Neuronal stem cell (in vitro differentiated cells): Measurements from ENCODE around the gene C19orf73.
"Not testable (repeated sequence)": the region's sequence is repeated elsewhere in the genome, so short reads cannot be mapped to it uniquely, and the experiment has no call there.

Experiments
- DNase-seq: peaks from one replicate; pipeline ENCODE4 v3.0.0-alpha.2; 2013; ENCODE audit warnings: low spot score
- H2AFZ ChIP-seq: one replicate; pipeline ENCODE4 v1.6.1; 2013; ENCODE audit warnings: mild to moderate bottlenecking, low read length, inconsistent platforms
- H2AK5ac ChIP-seq: 2 replicates; pipeline ENCODE4 v1.6.1; 2013; ENCODE audit warnings: low read depth, mild to moderate bottlenecking, inconsistent platforms, low read length, moderate library complexity, mixed read lengths
- H2BK120ac ChIP-seq: 2 replicates; pipeline ENCODE4 v1.6.1; 2013; ENCODE audit warnings: low read depth, mild to moderate bottlenecking, inconsistent platforms, low read length, moderate library complexity, mixed read lengths
- H2BK12ac ChIP-seq: one replicate; pipeline ENCODE4 v1.6.1; 2013; ENCODE audit warnings: low read length, inconsistent platforms
- H2BK15ac ChIP-seq: 2 replicates; pipeline ENCODE4 v1.6.1; 2013; ENCODE audit warnings: mild to moderate bottlenecking, low read length, inconsistent platforms, mixed read lengths
- H2BK5ac ChIP-seq: one replicate; pipeline ENCODE4 v1.6.1; 2013; ENCODE audit warnings: inconsistent platforms, mild to moderate bottlenecking, low read length, moderate library complexity
- H3K14ac ChIP-seq: one replicate; pipeline ENCODE4 v1.6.1; 2013; ENCODE audit warnings: low read length, inconsistent platforms
- H3K18ac ChIP-seq: 2 replicates; pipeline ENCODE4 v1.6.1; 2013; ENCODE audit warnings: low read length, inconsistent platforms
- H3K23ac ChIP-seq: 2 replicates; pipeline ENCODE4 v1.6.1; 2013; ENCODE audit warnings: low read depth, mild to moderate bottlenecking, mixed read lengths, low read length, inconsistent platforms; ENCODE audit not compliant: poor library complexity
- H3K27ac ChIP-seq: replicated peaks from 3 replicates; pipeline ENCODE4 v1.5.1; 2013; ENCODE audit warnings: low read length, inconsistent platforms
- H3K27me3 ChIP-seq, 3 experiments: 2 replicates each; pipeline ENCODE4 v1.6.1; 2013; ENCODE audit warnings: low read length in 3 of 3, mild to moderate bottlenecking in 2 of 3, inconsistent platforms in 1 of 3, low read depth in 1 of 3, mixed read lengths in 1 of 3, moderate library complexity in 1 of 3; ENCODE audit not compliant: control insufficient read depth in 3 of 3, insufficient read depth in 3 of 3
- H3K36me3 ChIP-seq, 2 donors: replicated peaks in 1 of 2; 2 replicates each; pipeline ENCODE4 v1.6.1; 2013; ENCODE audit warnings: low read length in 2 of 2; ENCODE audit not compliant: control insufficient read depth in 2 of 2, insufficient read depth in 2 of 2
- H3K4ac ChIP-seq: 2 replicates; pipeline ENCODE4 v1.6.1; 2013; ENCODE audit warnings: inconsistent platforms, mild to moderate bottlenecking, low read length, moderate library complexity
- H3K4me1 ChIP-seq, 2 donors: 1 replicate in 1 of 2; 2 replicates in 1 of 2; pipeline ENCODE4 v1.6.1; 2013; ENCODE audit warnings: low read length in 2 of 2, low read depth in 1 of 2; ENCODE audit not compliant: control insufficient read depth in 2 of 2, insufficient read depth in 1 of 2
- H3K4me2 ChIP-seq: one replicate; pipeline ENCODE4 v1.6.1; 2013; ENCODE audit warnings: mild to moderate bottlenecking, low read length, inconsistent platforms; ENCODE audit not compliant: insufficient read depth, poor library complexity, severe bottlenecking
- H3K4me3 ChIP-seq, 2 donors: 2 replicates each; pipeline ENCODE4 v1.5.1; 2013; ENCODE audit warnings: low read length in 2 of 2, mild to moderate bottlenecking in 2 of 2, inconsistent platforms in 1 of 2, moderate library complexity in 1 of 2
- H3K79me1 ChIP-seq: one replicate; pipeline ENCODE4 v1.6.1; 2013; ENCODE audit warnings: low read depth, mild to moderate bottlenecking, inconsistent platforms, low read length, moderate library complexity
- H3K9ac ChIP-seq: one replicate; pipeline ENCODE4 v1.6.1; 2013; ENCODE audit warnings: mild to moderate bottlenecking, low read depth, low read length, inconsistent platforms; ENCODE audit not compliant: poor library complexity
- H3K9me3 ChIP-seq, 2 donors: replicated peaks in 1 of 2; 2 replicates each; pipeline versions ENCODE3 to v1.6.1; 2013; ENCODE audit warnings: low read length in 2 of 2, mild to moderate bottlenecking in 2 of 2, inconsistent platforms in 1 of 2, low read depth in 1 of 2, mixed read lengths in 1 of 2, moderate library complexity in 1 of 2; ENCODE audit not compliant: control insufficient read depth in 2 of 2, insufficient read depth in 1 of 2
- H4K8ac ChIP-seq: one replicate; pipeline ENCODE4 v1.6.1; 2013; ENCODE audit warnings: low read depth, mild to moderate bottlenecking, inconsistent platforms, low read length, moderate library complexity
- H4K91ac ChIP-seq: one replicate; pipeline ENCODE4 v1.6.1; 2013; ENCODE audit warnings: low read length, low read depth, mild to moderate bottlenecking, inconsistent platforms; ENCODE audit not compliant: poor library complexity
- WGBS, 2 donors: extraction: QIAGEN DNeasy Blood & Tissue Kit; methylation state at CpG; one replicate each; pipeline ENCODE4 v1.1.7; 2013; ENCODE audit warnings: missing lambda C conversion rate in 2 of 2, mixed read lengths in 1 of 2; ENCODE audit not compliant: insufficient read length in 2 of 2, insufficient replicate concordance in 1 of 2; ENCODE audit errors: extremely low coverage in 2 of 2; 5-methylcytosine and 5-hydroxymethylcytosine counted together

The C19orf73 gene

GRCh38 chr19:49148784-49149651 is 30.1 kb upstream of the C19orf73 start:
- peak overlapping the region; percentile 98 for H3K18ac ChIP-seq
- H3K4me2 ChIP-seq = peak overlapping the region; percentile 98
- H3K23ac ChIP-seq = peak overlapping the region; percentile 98
- H3K14ac ChIP-seq = peak overlapping the region; percentile 95
- H2AK5ac ChIP-seq = peak overlapping the region; percentile 89
- peak overlapping the region; percentile 91 for H2AFZ ChIP-seq
- H3K27me3 ChIP-seq = peaks cover 0 to 16% (median 0%) of the 10 kb centered on the region in 3 experiments
- peak overlapping the region; percentile 81 to 92 for H3K4me3 ChIP-seq
- H3K4me1 ChIP-seq = peaks cover 15 to 18% of the 10 kb centered on the region in 2 donors
- H2BK5ac ChIP-seq = peak overlapping the region; percentile 45
- H2BK120ac ChIP-seq = no peak overlapping the region
- H3K79me1 ChIP-seq = no peaks in the 10 kb centered on the region
- no CpG with 5 or more reads among the region's 49 CpGs for WGBS, 2 donors
- peak; percentile 99 for DNase-seq
- H4K91ac ChIP-seq = no peak overlapping the region
- H2BK15ac ChIP-seq = peak overlapping the region; percentile 87
- H3K27ac ChIP-seq = peak overlapping the region; percentile 82
- H3K4ac ChIP-seq = peak overlapping the region; percentile 54
- H3K9ac ChIP-seq = peak overlapping the region; percentile 98
- no peaks in the 10 kb centered on the region for H3K36me3 ChIP-seq
- H4K8ac ChIP-seq = no peak overlapping the region
- peak overlapping the region; percentile 46 for H2BK12ac ChIP-seq
- peaks cover 0 to 1% of the 10 kb centered on the region in 2 donors for H3K9me3 ChIP-seq

- H3K23ac ChIP-seq = no peak overlapping the region
- H3K79me1 ChIP-seq = no peaks in the 10 kb centered on the region
- H4K8ac ChIP-seq = no peak overlapping the region
- no peaks in the 10 kb centered on the region for H3K9me3 ChIP-seq
- no peak overlapping the region for H3K27ac ChIP-seq
- no peak overlapping the region for H2BK15ac ChIP-seq
- peaks cover 16 to 18% of the 10 kb centered on the region in 2 donors for H3K4me1 ChIP-seq
- H2AFZ ChIP-seq = no peak overlapping the region
- no peak overlapping the region for H3K4ac ChIP-seq
- H2BK12ac ChIP-seq = peak overlapping the region; percentile 24
- H2BK5ac ChIP-seq = no peak overlapping the region
- H2BK120ac ChIP-seq = no peak overlapping the region
- no CpG with 5 or more reads among the region's 11 CpGs for WGBS, 2 donors
- H3K9ac ChIP-seq = no peak overlapping the region
- H3K4me2 ChIP-seq = peak overlapping the region; percentile 90
- no peak overlapping the region for H3K18ac ChIP-seq
- H3K14ac ChIP-seq = no peak overlapping the region
- no peak overlapping the region for H2AK5ac ChIP-seq
- DNase-seq = no peak
- peaks cover 0 to 14% (median 0%) of the 10 kb centered on the region in 3 experiments for H3K27me3 ChIP-seq
- H3K36me3 ChIP-seq = no peaks in the 10 kb centered on the region
- H4K91ac ChIP-seq = no peak overlapping the region
- no peak overlapping the region for H3K4me3 ChIP-seq
Measured at GRCh38 chr19:49148044-49148682, 29.2 kb upstream of the C19orf73 start.

GRCh38 chr19:49146408-49146770 is 27.4 kb upstream of the C19orf73 start:
- not testable (repeated sequence) for H2BK120ac ChIP-seq, H3K27me3 ChIP-seq, H2BK15ac ChIP-seq, H3K4ac ChIP-seq, H3K9ac ChIP-seq, H3K36me3 ChIP-seq, H2BK5ac ChIP-seq, H3K14ac ChIP-seq, H3K9me3 ChIP-seq, H3K79me1 ChIP-seq, DNase-seq, H4K8ac ChIP-seq, H2AK5ac ChIP-seq, H4K91ac ChIP-seq, H2BK12ac ChIP-seq
- peak overlapping the region; percentile 68 for H3K4me2 ChIP-seq
- H2AFZ ChIP-seq = peak overlapping the region; percentile 91
- H3K18ac ChIP-seq = peak overlapping the region; percentile 58
- H3K4me1 ChIP-seq = peaks cover 18 to 19% of the 10 kb centered on the region in 2 donors
- peak overlapping the region; percentile 15 to 65 for H3K4me3 ChIP-seq
- H3K23ac ChIP-seq = peak overlapping the region; percentile 9
- H3K27ac ChIP-seq = peak overlapping the region; percentile 82
- WGBS, 2 donors = no CpG with 5 or more reads among the region's 7 CpGs
